A673 (cell line): ENCODE measurements around the gene PHB1. TPM values are rescaled to one million over a fixed set of nuclear protein-coding genes. Genes with fewer than 3 reads are reported as not detected.

Experiments
- BruUV-seq: library from RNA; stranded (reverse); fragments of 400-500 nt; replicated peaks from 2 replicates; lab custom pipeline; 2021; lab: Mats Ljungman, UMichigan
- CTCF ChIA-PET: fragments of 300-600 bp; sonication (Branson Sonifier 250); formaldehyde crosslinking; loops from one replicate; lab custom pipeline; 2022; ENCODE audit warnings: antibody characterized with exemption; lab: Charles Lee
- POLR2A ChIA-PET: fragments of 300-600 bp; sonication (Branson Sonifier 250); formaldehyde crosslinking; loops from one replicate; lab custom pipeline; 2022; ENCODE audit warnings: antibody characterized with exemption; ENCODE audit not compliant: low non-redundant PET; lab: Charles Lee
- DNase-seq: peaks from one replicate; pipeline ENCODE4 v3.0.0-alpha.2; 2015; ENCODE audit warnings: low spot score
- H3K27ac ChIP-seq: fragments of 200-600 bp; sonication (generic); 2 replicates; pipeline ENCODE4 v1.5.1; 2016; ENCODE audit warnings: mixed run types, low read depth, mild to moderate bottlenecking, mixed read lengths, antibody characterized with exemption, low read length; ENCODE audit not compliant: poor library complexity, severe bottlenecking
- H3K27me3 ChIP-seq: fragments of 200-600 bp; sonication (generic); replicated peaks from 2 replicates; pipeline ENCODE4 v1.6.1; 2017; ENCODE audit warnings: mixed run types, low read depth, mild to moderate bottlenecking, mixed read lengths, antibody characterized with exemption, low read length; ENCODE audit not compliant: insufficient read depth, poor library complexity
- H3K36me3 ChIP-seq: fragments of 200-600 bp; sonication (generic); 2 replicates; pipeline ENCODE4 v1.6.1; 2016; ENCODE audit warnings: mixed run types, mild to moderate bottlenecking, mixed read lengths, antibody characterized with exemption, low read length; ENCODE audit not compliant: insufficient read depth, poor library complexity, severe bottlenecking
- H3K4me1 ChIP-seq: fragments of 200-600 bp; sonication (generic); 2 replicates; pipeline ENCODE4 v1.6.1; 2017; ENCODE audit warnings: mixed run types, mild to moderate bottlenecking, mixed read lengths, antibody characterized with exemption, low read length; ENCODE audit not compliant: insufficient read depth, poor library complexity, severe bottlenecking
- H3K4me3 ChIP-seq: fragments of 200-600 bp; sonication (generic); 2 replicates; pipeline ENCODE4 v1.5.1; 2016; ENCODE audit warnings: low read depth, mixed run types, mild to moderate bottlenecking, mixed read lengths, low read length; ENCODE audit not compliant: poor library complexity, severe bottlenecking
- H3K9me3 ChIP-seq: fragments of 200-600 bp; sonication (generic); 2 replicates; pipeline ENCODE4 v1.6.1; 2016; ENCODE audit warnings: mixed run types, low read depth, mild to moderate bottlenecking, mixed read lengths, antibody characterized with exemption, low read length; ENCODE audit not compliant: poor library complexity, severe bottlenecking
- CTCF ChIP-seq: fragments of 300-800, 200-600 bp; sonication (generic); conservative IDR thresholded peaks from 2 replicates; pipeline ENCODE4 v1.5.1; 2017; ENCODE audit warnings: low read depth, mild to moderate bottlenecking, antibody characterized with exemption, low read length, moderate library complexity, mixed read lengths
- EZH2 ChIP-seq: fragments of 200-600 bp; sonication (generic); IDR thresholded peaks from 2 replicates; pipeline ENCODE4 v1.6.1; 2017; ENCODE audit warnings: borderline replicate concordance, low read depth, mild to moderate bottlenecking, mixed read lengths, antibody characterized with exemption, low read length; ENCODE audit not compliant: poor library complexity, severe bottlenecking
- intact Hi-C: fragments of 100-400 bp; cut with micrococcal nuclease; formaldehyde crosslinking; loops from one replicate; pipeline ENCODE4 v1.10.0; 2022; ENCODE audit not compliant: unreplicated experiment
- total RNA-seq: library from RNA; stranded (reverse); gene quantifications from 2 replicates; pipeline ENCODE4 v1.2.3, GENCODE V29; 2021

Gene PHB1
- total RNA-seq, 1 experiment from 2014 or later = 451 TPM

- DNase-seq = no peak
- no TSS peak for BruUV-seq
- Histone ChIP-seq H3K36me3 (no peaks in the 10 kb centered on the region), H3K4me1 (no peaks in the 10 kb centered on the region), H3K27ac (no peak overlapping the region), H3K27me3 (no peaks in the 10 kb centered on the region), H3K9me3 (no peaks in the 10 kb centered on the region), H3K4me3 (no peak overlapping the region)
- TF ChIP-seq EZH2 = no peak
- no peak for TF ChIP-seq CTCF
- ChIA-PET CTCF (no interaction called here), POLR2A (no interaction called here)
- intact Hi-C loops = no loop called here
Measured at GRCh38 chr17:49381793-49382192, 32.9 kb downstream of the PHB1 start.

- BruUV-seq = no TSS peak
- TF ChIP-seq EZH2 (no peak), CTCF (no peak)
- H3K4me3 ChIP-seq = no peak overlapping the region
- no peaks in the 10 kb centered on the region for H3K27me3 ChIP-seq
- ChIA-PET CTCF (no interaction called here), POLR2A (interaction anchor here (0.7 kb wide), 1 partner anchor 69 kb away, joined by 4 read pairs; no protein-coding TSS in a partner anchor)
- intact Hi-C loops = no loop called here
- H3K9me3 ChIP-seq = no peaks in the 10 kb centered on the region
- DNase-seq = no peak
- no peaks in the 10 kb centered on the region for H3K4me1 ChIP-seq
- no peaks in the 10 kb centered on the region for H3K36me3 ChIP-seq
- no peak overlapping the region for H3K27ac ChIP-seq
Measured at GRCh38 chr17:49381033-49381432, 33.6 kb downstream of the PHB1 start.

GRCh38 chr17:49379926-49380325 lies 34.8 kb downstream of the PHB1 start:
- no peaks in the 10 kb centered on the region for H3K36me3 ChIP-seq
- intact Hi-C loops = no loop called here
- no peak overlapping the region for H3K27ac ChIP-seq
- no peak overlapping the region for H3K4me3 ChIP-seq
- POLR2A ChIA-PET = no interaction called here
- no TSS peak for BruUV-seq
- no peaks in the 10 kb centered on the region for H3K4me1 ChIP-seq
- TF ChIP-seq EZH2 = no peak
- no peak for TF ChIP-seq CTCF
- no peak for DNase-seq
- no peaks in the 10 kb centered on the region for H3K9me3 ChIP-seq
- H3K27me3 ChIP-seq = no peaks in the 10 kb centered on the region
- CTCF ChIA-PET = no interaction called here
